Activated T-cell treated with anti-CD3 and anti-CD28 coated beads for 1 hour (primary cell): ENCODE data around the gene ZNF81.
"Not testable (repeated sequence)": the region's sequence is repeated elsewhere in the genome, so short reads cannot be mapped to it uniquely, and the experiment has no call there.

Source experiments
- DNase-seq: peaks from one replicate; pipeline ENCODE4 v3.0.0-alpha.2; 2020; ENCODE audit warnings: low read depth

Gene ZNF81

GRCh38 chrX:47836164-47837072 is at the start of gene ZNF81:
Gene ZNF81 (plus strand): TSS chrX:47836902. CDS start chrX:47846268, 9,366 bp downstream.
- peak; percentile 84 for DNase-seq

GRCh38 chrX:47796433-47796906 is 40.2 kb upstream of the ZNF81 start:
- no peak for DNase-seq

GRCh38 chrX:47797084-47797483 is 39.6 kb upstream of the ZNF81 start:
- DNase-seq: no peak

GRCh38 chrX:47798861-47799260 is 37.8 kb upstream of the ZNF81 start:
- no peak for DNase-seq

- DNase-seq: no peak
These were observed 34.1 kb upstream of the ZNF81 start for GRCh38 chrX:47802589-47802988.

- not testable (repeated sequence) for DNase-seq
These were observed 33.6 kb upstream of the ZNF81 start for GRCh38 chrX:47803103-47803502.

GRCh38 chrX:47804315-47804714 is 32.4 kb upstream of the ZNF81 start:
- no peak for DNase-seq

- not testable (repeated sequence) for DNase-seq
These were observed 30.9 kb upstream of the ZNF81 start for GRCh38 chrX:47805844-47806243.

- DNase-seq: not testable (repeated sequence)
These were observed 30.1 kb upstream of the ZNF81 start for GRCh38 chrX:47806415-47807271.

- DNase-seq: not testable (repeated sequence)
These were observed 29.5 kb upstream of the ZNF81 start for GRCh38 chrX:47807272-47807538.

GRCh38 chrX:47807548-47807947 is 29.2 kb upstream of the ZNF81 start:
- DNase-seq: no peak

GRCh38 chrX:47808904-47809788 is 27.6 kb upstream of the ZNF81 start:
- DNase-seq: no peak

GRCh38 chrX:47814851-47815250 is 21.9 kb upstream of the ZNF81 start:
- DNase-seq: no peak

- DNase-seq: no peak
These were observed 20.5 kb upstream of the ZNF81 start for GRCh38 chrX:47815901-47816845.

GRCh38 chrX:47817421-47817820 is 19.3 kb upstream of the ZNF81 start:
- no peak for DNase-seq

GRCh38 chrX:47817897-47818296 is 18.8 kb upstream of the ZNF81 start:
- no peak for DNase-seq

- DNase-seq: no peak
These were observed 7.7 kb upstream of the ZNF81 start for GRCh38 chrX:47828984-47829383.

- DNase-seq: peak; percentile 35
These were observed 4.9 kb upstream of the ZNF81 start for GRCh38 chrX:47831788-47832187.

GRCh38 chrX:47838361-47838760 is 1.7 kb downstream of the ZNF81 start:
- no peak for DNase-seq

- no peak for DNase-seq
These were observed 3.4 kb downstream of the ZNF81 start for GRCh38 chrX:47840111-47840510.

GRCh38 chrX:47843363-47843762 is 6.7 kb downstream of the ZNF81 start:
- DNase-seq: no peak
